OCI-LY7 (cell line): ENCODE results near the gene PLXNA4.

Source experiments
- CTCF ChIP-seq: fragments of 200-600 bp; sonication (generic); conservative IDR thresholded peaks from 2 replicates; pipeline ENCODE4 v1.5.1; 2014; ENCODE audit warnings: mild to moderate bottlenecking, antibody characterized with exemption, low read length, moderate library complexity, mixed read lengths
- EZH2phosphoT487 ChIP-seq: fragments of 200-600 bp; sonication (generic); IDR thresholded peaks from 2 replicates; pipeline ENCODE4 v1.6.1; 2018; ENCODE audit warnings: low read depth, borderline replicate concordance, mild to moderate bottlenecking, mixed run types, antibody characterized with exemption, low read length, moderate library complexity, mixed read lengths

- TF ChIP-seq CTCF (no peak), EZH2phosphoT487 (no peak)
Observed at GRCh38 chr7:132350741-132351140, 225.5 kb downstream of the PLXNA4 start.
